ENCODE measurements around the gene KLK4. TPM values are rescaled to one million over a fixed set of nuclear protein-coding genes. Genes with fewer than 3 reads are reported as not detected.

Gene KLK4
- polyA plus RNA-seq, 1 of the 3 experiments (the other 2 are of a cell fraction) = not detected

- WGBS (ENCODE audit: low lambda C conversion rate) = 12% methylated on average over 5 of the region's 5 CpGs
- CTCF ChIA-PET = interaction anchor here (1.1 kb wide), 1 partner anchor 61 kb away, joined by 3 read pairs; no protein-coding TSS in a partner anchor
These were observed 50.2 kb downstream of the KLK4 start for GRCh38 chr19:50861010-50861409.

More at GRCh38 chr19:50861010-50861409, 50.2 kb downstream of the KLK4 start:
- Histone ChIP-seq H3K9ac (no peak overlapping the region), H3K9me2 (no peaks in the 10 kb centered on the region), H4K20me1 (ENCODE audit: insufficient read depth) (no peaks in the 10 kb centered on the region), H3K9me3 (no peaks in the 10 kb centered on the region), H2AFZ (ENCODE audit: low read depth) (no peak overlapping the region), H3F3A (replicated peaks; ENCODE audit: insufficient read depth) (no peaks in the 10 kb centered on the region), H3K4me1 (ENCODE audit: control insufficient read depth in 1 of 2, insufficient read depth in 2 of 2, low read depth in 1 of 2, low read length in 1 of 2) (no peaks in the 10 kb centered on the region), H3K4me2 (no peak overlapping the region), H3K79me2 (ENCODE audit: insufficient read depth) (no peaks in the 10 kb centered on the region), H3K27me3 (ENCODE audit: insufficient read depth) (peaks cover 44% of the 10 kb centered on the region; the same call in 1 of the 2 replicates), H3K36me3 (replicated peaks in 1 of 2; ENCODE audit: control insufficient read depth in 1 of 2, insufficient read depth in 2 of 2, low read length in 1 of 2) (no peaks in the 10 kb centered on the region), H3K27ac (ENCODE audit: low read depth in 2 of 2, low read length in 1 of 2) (no peak overlapping the region), H3K4me3 (ENCODE audit: low read depth in 2 of 2, low read length in 1 of 2) (no peak overlapping the region)
- TF ChIP-seq REST (IDR thresholded peaks at IDR 0.05; ENCODE audit: low read depth, low read length) (no peak), FOXM1 (IDR thresholded peaks at IDR 0.05; ENCODE audit: low read depth) (no peak), EZH2phosphoT487 (IDR thresholded peaks at IDR 0.05; ENCODE audit: borderline replicate concordance, low read depth) (no peak), POLR2AphosphoS5 (IDR thresholded peaks at IDR 0.05; ENCODE audit: low read depth, low read length) (no peak), RCOR1 (IDR thresholded peaks at IDR 0.05; ENCODE audit: low read length) (no peak), TAF1 (IDR thresholded peaks at IDR 0.05; ENCODE audit: borderline replicate concordance, low read depth, low read length) (no peak), TCF12 (IDR thresholded peaks at IDR 0.05) (no peak), USF2 (IDR thresholded peaks at IDR 0.05; ENCODE audit: borderline replicate concordance, low read depth, low read length) (no peak), RXRA (IDR thresholded peaks at IDR 0.05; ENCODE audit: borderline replicate concordance, low read depth) (no peak), RAD21 (IDR thresholded peaks at IDR 0.05; ENCODE audit: low read length) (no peak), IRF3 (IDR thresholded peaks at IDR 0.05; ENCODE audit: low read depth, low read length) (no peak), RFX5 (IDR thresholded peaks at IDR 0.05; ENCODE audit: low read length) (no peak), CHD2 (IDR thresholded peaks at IDR 0.05; ENCODE audit: low read length, partially characterized antibody) (no peak), MEF2A (IDR thresholded peaks at IDR 0.05; ENCODE audit: borderline replicate concordance, low read depth) (no peak), SMC3 (IDR thresholded peaks at IDR 0.05; ENCODE audit: low read depth, low read length) (no peak), PBX3 (IDR thresholded peaks at IDR 0.05) (no peak), EP300 (IDR thresholded peaks at IDR 0.05; ENCODE audit: borderline replicate concordance in 1 of 2, low read depth in 1 of 2, low read length in 1 of 2) (no peak), NFIC (IDR thresholded peaks at IDR 0.05; ENCODE audit: borderline replicate concordance) (no peak), GATA2 (CRISPR knock-in tag; IDR thresholded peaks at IDR 0.05) (no peak), ELF1 (IDR thresholded peaks at IDR 0.05) (no peak)
- POLR2A ChIA-PET = no interaction called here
- DNase-seq = no peak

Data from SK-N-SH (cell line).